ENCODE data around the gene RPS6KC1.
"Not testable (repeated sequence)": the region's sequence is repeated elsewhere in the genome, so short reads cannot be mapped to it uniquely, and the experiment has no call there.

RPS6KC1 gene

GRCh38 chr1:213192026-213192425, 141.0 kb downstream of the RPS6KC1 start:
- no peak overlapping the region for H3K4me3 ChIP-seq (ENCODE audit: low read depth, low read length)
- no peak for TF ChIP-seq CTCF (IDR thresholded peaks at IDR 0.05; ENCODE audit: borderline replicate concordance, insufficient read depth, low read depth, low read length)

- no peak for TF ChIP-seq CTCF (IDR thresholded peaks at IDR 0.05; ENCODE audit: borderline replicate concordance, insufficient read depth, low read depth, low read length)
- H3K4me3 ChIP-seq (ENCODE audit: low read depth, low read length): no peak overlapping the region
Observed at GRCh38 chr1:213194383-213194782, 143.3 kb downstream of the RPS6KC1 start.

- TF ChIP-seq CTCF (IDR thresholded peaks at IDR 0.05; ENCODE audit: borderline replicate concordance, insufficient read depth, low read depth, low read length): no peak
- no peak overlapping the region for H3K4me3 ChIP-seq (ENCODE audit: low read depth, low read length)
Observed at GRCh38 chr1:213194855-213195254, 143.8 kb downstream of the RPS6KC1 start.

GRCh38 chr1:213196328-213197054, 145.4 kb downstream of the RPS6KC1 start:
- H3K4me3 ChIP-seq (ENCODE audit: low read depth, low read length): not testable (repeated sequence)

GRCh38 chr1:213200630-213201029, 149.6 kb downstream of the RPS6KC1 start:
- no peak for TF ChIP-seq CTCF (IDR thresholded peaks at IDR 0.05; ENCODE audit: borderline replicate concordance, insufficient read depth, low read depth, low read length)
- no peak overlapping the region for H3K4me3 ChIP-seq (ENCODE audit: low read depth, low read length)

GRCh38 chr1:213201380-213202155, 150.5 kb downstream of the RPS6KC1 start:
- no peak for TF ChIP-seq CTCF (IDR thresholded peaks at IDR 0.05; ENCODE audit: borderline replicate concordance, insufficient read depth, low read depth, low read length)
- H3K4me3 ChIP-seq (ENCODE audit: low read depth, low read length): no peak overlapping the region

- TF ChIP-seq CTCF (IDR thresholded peaks at IDR 0.05; ENCODE audit: borderline replicate concordance, insufficient read depth, low read depth, low read length): no peak
- no peak overlapping the region for H3K4me3 ChIP-seq (ENCODE audit: low read depth, low read length)
Observed at GRCh38 chr1:213211201-213211600, 160.2 kb downstream of the RPS6KC1 start.

- H3K4me3 ChIP-seq (ENCODE audit: low read depth, low read length): not testable (repeated sequence)
Observed at GRCh38 chr1:213219076-213219475, 168.0 kb downstream of the RPS6KC1 start.

All from GM12875 (cell line).